ENCODE results near the gene GLOD5.

DNA sequence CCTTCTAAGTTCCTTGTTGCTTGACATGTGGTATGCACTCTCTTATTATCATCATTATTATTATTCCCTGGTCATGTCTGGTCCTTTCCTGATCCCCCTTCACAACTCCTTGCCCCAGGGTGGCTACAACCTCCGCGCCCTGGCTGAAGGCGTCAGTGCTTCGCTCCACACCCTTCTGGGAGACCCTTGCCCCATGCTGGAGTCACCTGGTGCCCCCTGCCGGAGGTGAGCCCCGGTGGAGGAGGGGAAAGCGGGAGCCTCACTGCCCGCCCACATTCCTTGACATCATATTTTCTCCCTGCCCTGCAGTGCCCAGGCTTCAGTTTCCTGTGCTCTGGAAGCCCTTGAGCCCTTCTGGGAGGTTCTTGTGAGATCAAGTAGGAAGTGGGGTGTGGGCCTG is 53.7 kb downstream of the GLOD5 start:
- TF ChIP-seq, protein P1, sequence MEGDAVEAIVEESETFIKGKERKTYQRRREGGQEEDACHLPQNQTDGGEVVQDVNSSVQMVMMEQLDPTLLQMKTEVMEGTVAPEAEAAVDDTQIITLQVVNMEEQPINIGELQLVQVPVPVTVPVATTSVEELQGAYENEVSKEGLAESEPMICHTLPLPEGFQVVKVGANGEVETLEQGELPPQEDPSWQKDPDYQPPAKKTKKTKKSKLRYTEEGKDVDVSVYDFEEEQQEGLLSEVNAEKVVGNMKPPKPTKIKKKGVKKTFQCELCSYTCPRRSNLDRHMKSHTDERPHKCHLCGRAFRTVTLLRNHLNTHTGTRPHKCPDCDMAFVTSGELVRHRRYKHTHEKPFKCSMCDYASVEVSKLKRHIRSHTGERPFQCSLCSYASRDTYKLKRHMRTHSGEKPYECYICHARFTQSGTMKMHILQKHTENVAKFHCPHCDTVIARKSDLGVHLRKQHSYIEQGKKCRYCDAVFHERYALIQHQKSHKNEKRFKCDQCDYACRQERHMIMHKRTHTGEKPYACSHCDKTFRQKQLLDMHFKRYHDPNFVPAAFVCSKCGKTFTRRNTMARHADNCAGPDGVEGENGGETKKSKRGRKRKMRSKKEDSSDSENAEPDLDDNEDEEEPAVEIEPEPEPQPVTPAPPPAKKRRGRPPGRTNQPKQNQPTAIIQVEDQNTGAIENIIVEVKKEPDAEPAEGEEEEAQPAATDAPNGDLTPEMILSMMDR (IDR thresholded peaks at IDR 0.05) = no peak
- TF ChIP-seq POLR2AphosphoS5 (IDR thresholded peaks at IDR 0.05; ENCODE audit: low read depth, low read length) = no peak

Data from Panc1 (cell line).